DMS153 treated with DMSO at 0.1 percent for 48 hours (cell line): ENCODE data around the gene FAM163A.
"Not testable (repeated sequence)": the region's sequence is repeated elsewhere in the genome, so short reads cannot be mapped to it uniquely, and the experiment has no call there.

ENCODE experiments used
- DNase-seq: peaks from one replicate; lab custom pipeline; 2025; ENCODE audit not compliant: unreplicated experiment; lab: John Stamatoyannopoulos, UW

FAM163A gene

DNA sequence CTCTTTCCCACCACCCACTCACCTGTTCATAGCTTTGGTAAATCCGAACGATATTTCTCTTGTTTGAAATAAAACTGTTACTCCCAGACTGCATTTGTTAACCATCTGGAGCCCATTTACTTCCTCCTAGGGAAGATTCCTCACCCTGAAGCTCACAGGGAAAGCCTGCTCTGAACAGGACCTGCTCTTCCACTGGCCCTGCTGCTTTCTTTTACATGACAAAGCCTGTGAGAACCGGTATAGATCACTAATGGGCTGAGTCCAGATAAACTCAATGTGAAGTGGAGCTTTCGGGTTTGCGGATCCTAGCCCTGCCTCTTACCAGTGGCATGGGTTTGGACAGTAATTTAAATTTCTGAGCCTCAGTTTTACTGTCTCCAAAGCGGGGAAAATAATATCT lies 45.2 kb downstream of the FAM163A start:
- no peak for DNase-seq

DNA sequence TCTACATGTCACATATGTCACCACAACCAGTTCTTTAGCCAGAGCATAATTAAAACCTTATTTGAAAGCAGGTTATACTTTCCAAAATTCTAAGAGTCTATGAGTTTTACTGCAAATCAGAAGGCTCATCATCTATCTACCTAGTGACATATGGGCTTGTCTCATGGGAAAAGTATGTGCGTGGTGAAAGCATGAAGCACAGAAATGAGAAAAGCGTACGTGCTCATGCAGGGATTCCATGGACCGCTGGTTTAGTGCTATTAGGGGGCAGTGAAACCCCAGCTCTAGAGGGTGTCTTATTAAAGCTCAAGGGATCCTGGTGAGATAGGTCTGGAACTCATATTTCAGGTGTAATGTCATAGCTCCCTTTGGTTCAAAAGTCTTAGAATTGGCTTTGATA lies 50.2 kb downstream of the FAM163A start:
- DNase-seq, result no peak

DNA sequence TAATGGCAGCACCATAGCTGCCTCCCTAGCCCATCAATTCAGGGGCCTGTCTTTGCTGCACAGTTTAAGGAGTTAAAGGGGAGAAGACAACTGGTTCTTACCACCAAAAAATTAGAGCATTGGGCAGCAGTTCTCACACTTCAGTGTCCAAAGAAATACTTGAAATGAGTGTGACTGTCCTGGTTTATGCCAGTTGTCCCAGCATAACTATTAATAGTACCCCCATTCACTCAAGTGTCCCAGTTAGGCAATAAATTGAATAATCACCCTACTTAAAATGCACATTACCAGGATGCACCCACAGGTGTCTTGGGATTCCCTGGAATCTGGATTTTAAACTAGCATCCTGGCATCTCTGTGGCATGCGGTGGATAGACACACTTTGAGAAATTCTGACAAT lies 51.1 kb downstream of the FAM163A start:
- DNase-seq, result no peak

DNA sequence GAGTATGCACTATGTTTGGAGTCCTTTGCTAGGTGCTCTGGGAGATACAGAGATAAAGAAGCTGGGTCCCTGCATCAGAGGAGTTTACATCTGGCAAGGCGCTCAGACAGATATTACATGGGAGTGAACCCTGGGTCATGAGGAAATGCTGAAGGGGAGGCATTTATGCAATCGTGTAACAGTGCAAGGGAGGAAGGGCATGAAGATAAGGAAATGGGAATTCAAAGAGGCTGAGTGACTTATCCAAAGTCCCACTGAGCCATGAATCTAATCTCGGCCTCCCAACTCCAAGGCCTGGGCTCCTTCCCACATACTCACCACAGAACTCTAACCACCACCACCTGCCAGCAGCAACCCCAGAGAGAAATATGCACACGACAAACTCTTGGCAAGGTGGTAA lies 51.6 kb downstream of the FAM163A start:
- DNase-seq, result no peak

DNA sequence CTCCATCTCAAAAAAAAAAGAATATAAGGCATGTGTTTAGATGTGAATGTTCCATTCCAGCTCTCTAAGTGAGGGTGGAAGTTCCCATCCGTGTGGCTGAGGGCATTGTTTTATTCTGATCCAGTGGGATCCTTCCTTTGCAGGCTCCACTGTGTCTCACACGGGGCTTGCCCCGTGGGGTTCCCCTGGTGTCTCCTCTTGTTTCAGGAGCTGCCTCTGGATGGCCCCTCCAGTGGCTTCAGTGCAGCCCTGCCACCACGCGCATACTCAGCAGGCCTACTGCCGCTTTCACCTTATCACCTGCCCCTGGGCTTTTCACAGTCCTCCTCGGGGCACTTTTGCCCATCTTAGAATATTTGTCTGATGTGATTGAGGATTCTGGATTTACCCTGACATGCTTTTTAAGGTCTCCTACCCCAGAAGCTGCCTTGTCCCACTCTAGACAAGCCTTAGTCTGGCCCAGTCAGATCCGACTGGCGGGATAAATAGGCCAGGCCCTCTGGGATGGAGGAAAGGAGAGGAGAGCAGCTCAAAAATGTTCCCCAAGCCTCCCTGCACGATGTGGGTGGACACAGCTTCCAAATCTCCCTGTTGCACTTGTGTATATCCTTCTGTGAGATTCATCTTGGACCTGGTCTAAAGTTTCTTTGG lies 55.2 kb downstream of the FAM163A start:
- no peak for DNase-seq

DNA sequence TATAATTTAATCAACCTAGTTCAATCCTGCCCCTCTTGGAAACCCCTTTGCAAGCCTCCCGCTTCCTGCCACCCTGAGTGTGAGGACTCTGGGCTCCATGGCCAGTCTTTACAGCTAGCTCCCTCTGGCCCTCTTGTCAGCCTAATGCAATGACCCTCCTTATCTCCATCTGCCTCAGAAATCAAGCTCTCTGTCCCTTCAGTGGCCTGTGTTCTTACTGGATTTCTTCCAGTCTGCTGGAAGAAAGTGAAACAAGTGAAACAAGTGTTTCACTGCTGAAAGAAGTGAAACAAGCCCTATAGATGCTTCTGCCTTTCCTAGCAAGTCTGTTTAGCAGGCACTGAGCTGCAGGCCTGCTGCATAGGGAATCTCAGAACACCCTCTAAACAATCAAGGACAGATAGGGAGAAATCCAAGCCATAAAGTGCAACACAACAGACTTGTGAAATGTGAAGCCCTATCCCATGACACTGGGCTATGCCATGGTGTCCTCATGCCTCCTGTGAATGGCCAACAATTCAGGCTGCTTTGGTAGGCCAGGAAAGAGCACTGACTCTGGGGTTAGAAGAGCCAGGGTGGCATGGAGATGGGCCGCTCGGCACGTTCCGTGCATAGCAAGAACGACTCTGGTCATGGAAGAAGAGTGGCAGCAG lies 55.9 kb downstream of the FAM163A start:
- DNase-seq, result no peak

DNA sequence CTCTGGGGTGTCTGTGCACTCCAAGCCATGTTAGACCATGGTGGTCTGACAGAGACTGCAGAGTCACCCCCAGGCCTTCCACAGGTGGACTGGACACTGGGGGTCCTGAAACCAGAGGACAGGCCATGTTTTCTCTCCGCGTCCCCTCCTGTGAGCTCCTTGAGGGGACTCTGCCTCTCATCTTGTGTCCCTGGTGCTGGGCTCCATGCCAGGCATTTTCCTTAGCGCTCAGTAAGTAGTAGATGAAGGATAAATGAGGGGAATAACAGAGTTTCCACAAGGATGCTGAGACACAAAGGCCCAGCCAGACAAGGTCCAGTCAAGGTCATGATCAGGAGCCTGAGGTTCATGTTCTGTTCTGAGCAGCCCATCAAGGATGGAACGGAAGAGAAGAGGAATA lies 57.4 kb downstream of the FAM163A start:
- DNase-seq, result no peak

DNA sequence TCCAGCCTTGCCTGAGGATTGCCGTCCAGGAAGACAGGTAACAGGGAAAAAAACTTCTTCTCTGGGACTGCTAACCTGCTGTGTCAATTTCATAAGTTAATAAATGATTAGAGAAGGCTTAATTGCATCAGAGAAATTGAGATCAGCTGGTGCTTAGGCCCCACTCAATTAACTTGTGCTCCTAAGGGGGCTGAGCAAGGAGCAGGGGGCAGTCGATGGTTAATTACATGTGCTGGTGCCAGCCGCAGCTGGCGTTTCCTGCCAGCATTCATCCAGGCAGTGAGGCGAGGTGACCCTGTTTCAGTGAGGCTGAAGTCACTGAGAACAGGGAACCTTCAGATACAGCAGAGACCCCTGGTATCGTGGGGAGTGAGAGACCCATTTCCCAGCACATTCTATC lies 60.0 kb downstream of the FAM163A start:
- no peak for DNase-seq

DNA sequence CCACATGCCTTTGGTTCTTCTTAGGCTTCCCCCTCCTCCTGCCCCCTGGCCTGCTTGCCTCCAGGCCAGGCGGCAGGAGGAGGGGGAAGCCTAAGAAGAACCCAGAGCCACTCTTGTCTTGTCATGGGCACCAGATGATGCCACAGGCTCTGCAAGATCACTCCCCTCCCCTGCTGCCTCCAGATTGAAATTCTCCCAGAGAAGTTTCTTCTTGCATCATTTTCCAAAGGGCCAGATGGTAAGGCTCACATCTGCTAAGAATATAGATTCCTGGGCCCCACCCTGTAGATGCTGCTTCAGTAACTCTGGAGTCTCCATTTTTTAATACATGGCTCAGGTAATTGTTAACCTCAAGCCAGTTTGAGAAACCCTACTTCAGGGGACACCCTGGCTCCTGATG lies 60.8 kb downstream of the FAM163A start:
- DNase-seq, result no peak

DNA sequence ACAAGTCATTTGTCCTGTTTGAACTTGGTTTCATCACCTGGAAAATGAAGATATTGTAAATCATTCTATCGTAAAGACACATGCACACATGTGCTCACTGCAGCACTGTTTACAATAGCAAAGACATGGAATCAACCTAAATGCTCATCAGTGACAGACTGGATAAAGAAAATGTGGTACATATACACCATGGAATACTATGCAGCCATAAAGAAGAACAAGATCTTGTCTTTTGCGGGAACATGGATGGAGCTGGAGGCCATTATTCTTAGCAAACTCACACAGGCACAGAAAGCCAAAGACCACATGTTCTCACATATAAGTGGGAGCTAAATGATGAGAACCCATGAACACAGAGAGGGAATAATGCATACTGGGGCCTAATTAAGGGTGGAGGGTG lies 61.3 kb downstream of the FAM163A start:
- not testable (repeated sequence) for DNase-seq

DNA sequence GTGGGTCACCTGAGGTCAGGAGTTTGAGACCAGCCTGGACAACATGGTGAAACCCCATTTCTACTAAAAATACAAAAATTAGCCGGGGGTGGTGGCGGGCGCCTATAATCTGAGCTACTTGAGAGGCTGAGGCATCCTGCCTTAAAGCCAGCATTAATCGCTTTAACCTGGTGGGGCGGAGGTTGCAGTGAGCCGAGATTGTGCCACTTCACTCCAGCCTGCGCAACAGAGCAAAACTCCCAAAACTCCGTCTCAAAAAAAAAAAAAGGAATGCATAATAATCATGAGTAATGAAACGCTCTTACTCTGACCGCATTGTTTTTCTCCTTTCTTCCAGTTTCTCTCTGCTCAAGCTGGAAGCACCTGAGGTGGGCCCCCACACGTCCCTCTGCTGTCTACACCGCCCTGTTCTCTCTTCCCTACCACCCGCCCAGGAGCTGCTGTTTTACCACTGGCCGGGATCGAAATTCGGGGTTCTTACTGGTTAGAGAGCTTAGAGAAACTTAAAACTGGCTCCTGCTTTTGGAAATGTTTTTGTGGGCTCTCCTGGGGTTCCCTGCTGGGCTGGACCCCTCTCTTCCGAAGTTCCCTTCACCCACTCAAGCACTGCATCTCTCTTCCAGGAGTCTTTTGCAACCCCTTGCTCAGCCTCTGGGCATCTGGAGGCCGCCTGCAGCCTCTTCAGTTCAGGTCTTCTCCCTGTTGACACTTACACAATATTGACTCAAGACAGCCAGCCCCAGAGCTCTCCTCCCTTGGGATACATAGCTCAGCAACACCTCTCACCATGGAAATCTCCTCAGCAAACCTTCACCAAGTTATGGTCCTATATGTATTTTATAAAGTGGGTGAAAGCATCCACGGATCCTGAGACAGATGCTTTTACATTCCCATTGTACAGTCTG lies 62.5 kb downstream of the FAM163A start:
- DNase-seq, result no peak

DNA sequence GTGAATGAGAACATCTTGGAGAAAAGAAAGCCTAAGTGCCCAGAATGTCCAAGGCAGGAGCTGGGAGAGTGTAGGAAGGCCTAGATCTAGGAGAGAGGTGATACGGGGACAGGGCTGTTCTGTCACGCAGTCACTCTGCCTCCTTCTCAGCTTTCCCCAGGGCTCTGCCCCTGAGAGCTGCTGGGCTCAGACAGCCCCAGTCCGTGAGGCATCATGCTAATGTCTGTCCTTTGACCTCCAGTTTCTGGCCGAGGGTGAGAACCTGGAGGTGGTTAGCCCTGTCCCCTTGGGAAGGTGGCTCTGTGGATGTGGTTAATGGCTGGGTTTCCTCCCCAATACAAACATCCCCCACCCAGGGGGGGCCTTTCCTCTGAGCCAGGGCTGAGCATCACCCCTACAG lies 63.2 kb downstream of the FAM163A start:
- DNase-seq, result no peak

DNA sequence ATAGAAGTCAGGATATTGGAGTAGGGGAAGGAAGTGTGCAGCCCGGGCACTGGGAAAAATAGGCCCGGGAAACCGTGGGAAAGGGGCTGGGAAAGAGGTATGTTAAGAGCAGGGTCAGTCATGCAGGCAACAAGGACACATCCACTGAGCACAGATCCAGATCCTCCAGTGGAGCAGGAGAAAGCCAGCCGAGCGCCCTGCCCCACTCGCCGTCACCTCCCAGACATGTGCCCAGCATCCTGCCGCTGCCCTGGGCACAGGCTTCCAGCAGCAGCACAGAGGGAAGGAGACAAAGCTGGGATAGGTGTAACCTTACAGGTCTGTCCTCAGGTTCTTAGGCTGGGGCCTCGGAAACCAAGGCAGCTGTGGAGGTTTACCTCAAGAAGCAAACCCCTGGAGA lies 64.2 kb downstream of the FAM163A start:
- DNase-seq, result no peak

DNA sequence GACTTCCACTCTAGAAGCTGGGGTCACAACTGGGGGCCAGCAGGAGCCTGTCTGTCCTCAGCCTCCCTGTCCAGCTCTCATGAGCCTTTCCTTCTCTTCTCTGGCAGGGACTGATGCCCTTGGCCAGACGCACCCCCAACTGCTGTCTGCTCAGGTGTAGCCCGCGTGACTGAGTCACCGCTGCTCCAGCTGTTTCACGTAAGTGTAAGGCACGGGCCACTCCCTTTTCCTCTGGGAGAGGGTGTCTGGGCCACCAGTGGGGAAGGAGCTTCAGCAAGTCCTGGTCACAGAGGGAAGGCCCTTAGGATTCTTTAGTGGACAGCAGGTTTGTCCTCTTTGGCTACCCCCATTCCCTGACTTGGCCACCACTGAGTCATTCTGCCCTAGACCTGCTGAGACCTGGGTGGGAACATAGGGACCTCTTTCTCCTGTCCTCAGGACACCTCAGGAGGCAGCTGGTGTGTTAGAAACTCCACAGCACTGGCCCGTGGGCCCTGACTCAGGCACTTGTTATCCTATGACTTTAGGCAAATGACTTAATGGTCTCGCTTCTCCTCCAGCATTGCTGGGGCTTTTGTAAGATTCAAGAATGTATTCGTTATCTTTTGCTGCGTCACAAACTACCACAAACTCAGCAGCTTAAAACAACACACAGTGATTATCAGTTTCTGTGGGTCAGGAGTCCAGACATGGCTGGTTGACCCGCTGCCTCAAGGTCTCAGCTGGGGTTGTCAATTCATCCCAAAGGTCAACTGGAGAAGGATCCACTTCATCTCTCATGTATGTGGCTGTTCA lies 64.8 kb downstream of the FAM163A start:
- DNase-seq, result no peak

DNA sequence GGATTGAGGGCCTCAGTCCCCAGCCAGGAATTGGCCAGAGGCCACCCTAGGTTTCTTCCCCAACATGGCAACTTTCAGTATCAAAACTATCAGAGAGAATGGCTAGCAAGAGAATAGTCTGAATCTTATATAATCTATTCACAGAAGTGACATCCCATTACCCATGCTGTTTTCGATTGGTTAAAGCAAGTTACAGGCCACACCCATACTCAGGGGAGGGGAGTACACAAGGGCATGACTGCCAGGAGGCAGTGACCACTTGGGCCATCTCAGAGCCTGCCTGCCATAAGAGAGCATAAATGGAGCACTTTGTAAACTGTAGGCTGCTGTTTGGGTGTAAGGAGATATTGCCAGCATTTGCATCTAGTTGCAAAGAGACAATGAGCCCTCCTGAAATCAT lies 65.4 kb downstream of the FAM163A start:
- DNase-seq, result no peak

DNA sequence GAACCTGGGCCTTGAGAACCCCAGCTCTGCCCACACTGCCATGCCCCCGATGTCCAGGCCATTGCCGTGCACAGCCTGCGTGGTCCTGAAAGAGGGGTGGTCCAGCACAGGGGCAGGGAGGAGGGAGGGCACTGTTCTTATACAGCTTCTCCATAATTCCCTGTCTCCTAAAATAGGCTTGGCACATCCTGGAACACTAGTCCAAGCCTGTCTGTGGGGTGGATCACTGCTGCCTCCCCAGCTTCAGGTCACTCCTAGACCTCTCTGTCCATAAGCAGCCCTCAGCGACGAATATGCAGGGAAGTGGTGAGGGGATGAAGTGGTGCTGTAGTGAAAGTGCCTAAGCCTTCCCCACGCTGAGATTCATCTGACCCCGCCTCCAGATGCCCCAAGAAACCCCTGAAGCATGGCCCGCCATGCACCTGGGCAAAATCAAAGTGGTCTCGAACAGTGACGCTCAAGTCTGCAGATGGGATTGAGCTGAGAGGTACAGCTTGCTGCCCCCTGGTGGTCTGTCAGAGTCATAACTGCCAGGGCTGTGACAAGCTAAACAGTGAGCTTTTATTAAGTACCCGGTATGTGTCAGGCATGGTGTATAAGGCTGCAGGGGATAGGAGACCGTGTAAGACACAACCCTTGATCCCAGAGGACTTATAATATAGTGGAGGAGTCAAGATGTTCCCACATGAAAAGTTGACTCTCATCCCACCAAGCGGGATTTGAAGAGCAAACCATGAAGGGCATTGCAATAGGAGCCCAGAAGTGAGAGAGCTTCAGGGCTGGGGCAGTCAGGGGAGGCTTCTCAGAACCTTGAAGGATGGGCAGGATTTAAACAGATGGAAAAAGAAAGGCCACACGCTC lies 66.6 kb downstream of the FAM163A start:
- DNase-seq, result peak; percentile 63

DNA sequence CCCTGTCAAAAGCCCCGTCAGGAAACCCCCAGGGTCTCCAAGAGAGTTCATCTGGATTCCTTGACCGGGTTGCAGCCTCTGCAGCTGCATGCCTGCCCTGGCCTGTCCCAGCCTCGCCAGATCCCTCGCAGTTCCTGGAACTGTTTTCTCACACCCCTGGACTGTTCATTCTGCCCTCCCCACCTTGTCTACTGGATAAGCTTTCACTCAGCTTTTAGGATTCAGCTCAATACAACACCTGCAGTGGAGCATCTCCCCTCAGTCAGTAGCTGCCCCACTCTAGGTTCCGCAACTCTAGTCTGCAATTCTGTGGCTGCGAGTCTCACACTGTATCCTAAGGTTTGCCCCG lies 67.2 kb downstream of the FAM163A start:
- DNase-seq, result no peak

DNA sequence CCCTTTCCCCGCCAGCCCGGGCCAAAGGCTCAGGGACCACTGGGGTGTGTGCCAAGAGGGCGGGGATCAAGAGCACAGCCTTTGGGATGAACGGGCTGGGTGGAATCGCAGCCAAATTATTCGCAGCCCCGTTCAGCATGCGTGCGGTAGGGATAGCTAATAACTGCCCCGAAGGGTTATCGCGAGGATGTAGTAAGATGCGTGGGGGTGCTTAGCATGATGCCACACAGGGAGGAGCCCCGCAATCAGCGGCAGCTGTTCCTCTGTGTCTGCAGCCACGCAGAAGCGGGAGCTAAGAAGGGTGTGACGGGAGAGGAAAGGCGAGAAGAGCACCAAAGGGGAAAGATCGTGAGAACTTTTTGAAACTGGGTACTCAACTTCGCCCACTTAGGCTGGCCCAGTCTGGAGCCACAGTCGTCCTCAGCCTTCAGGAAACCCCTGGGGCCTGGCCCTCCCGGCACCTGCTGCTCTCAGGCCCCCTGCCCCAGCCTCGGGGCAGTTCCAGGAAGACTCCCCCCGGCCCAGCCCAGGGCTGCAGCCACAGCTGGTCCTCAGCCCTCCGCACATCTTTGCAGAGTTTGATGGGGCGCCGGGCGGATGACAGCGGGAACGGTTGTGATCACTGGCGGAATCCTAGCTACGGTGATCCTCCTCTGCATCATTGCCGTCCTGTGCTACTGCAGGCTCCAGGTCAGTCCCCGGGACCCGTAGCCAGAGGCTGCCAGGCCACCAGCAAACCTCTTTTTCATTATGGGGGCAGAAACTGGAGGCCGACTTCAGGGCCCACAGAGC lies 69.6 kb downstream of the FAM163A start:
- DNase-seq, result no peak

DNA sequence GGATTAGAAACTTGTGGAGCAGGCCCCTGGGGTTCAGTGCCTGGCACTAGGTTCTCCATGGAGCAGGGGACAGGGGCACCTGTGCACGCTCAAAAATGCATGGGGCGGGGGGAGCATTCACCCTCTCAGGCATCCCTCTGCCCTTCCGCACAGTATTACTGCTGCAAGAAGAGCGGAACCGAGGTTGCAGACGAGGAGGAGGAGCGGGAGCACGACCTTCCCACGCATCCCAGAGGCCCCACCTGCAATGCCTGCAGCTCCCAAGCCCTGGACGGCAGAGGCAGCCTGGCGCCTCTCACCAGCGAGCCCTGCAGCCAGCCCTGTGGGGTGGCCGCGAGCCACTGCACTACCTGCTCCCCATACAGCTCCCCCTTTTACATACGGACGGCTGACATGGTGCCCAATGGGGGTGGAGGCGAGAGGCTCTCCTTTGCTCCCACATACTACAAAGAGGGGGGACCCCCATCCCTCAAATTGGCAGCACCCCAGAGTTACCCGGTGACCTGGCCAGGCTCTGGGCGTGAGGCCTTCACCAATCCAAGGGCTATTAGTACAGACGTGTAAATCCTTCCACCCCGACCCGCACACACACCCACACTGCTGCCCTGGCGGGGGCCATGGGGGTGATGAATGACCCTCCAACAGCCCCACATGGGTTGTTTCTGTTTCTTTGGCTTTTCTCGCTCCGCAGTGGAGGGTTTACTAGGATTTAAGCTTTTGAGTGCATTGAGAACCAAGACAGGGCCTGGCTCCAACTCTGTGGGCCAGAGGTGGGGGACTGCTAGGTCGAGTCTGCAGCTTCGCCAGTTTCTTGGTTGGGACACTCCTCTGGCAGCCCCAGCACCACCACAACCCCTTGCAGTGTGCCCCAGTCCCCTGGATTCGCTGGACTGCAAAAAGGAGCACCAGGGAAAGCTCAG lies 70.8 kb downstream of the FAM163A start:
- no peak for DNase-seq
